Measurements from ENCODE around the gene DXO. TPM values are rescaled to one million over a fixed set of nuclear protein-coding genes. Genes with fewer than 3 reads are reported as not detected.
"Not testable (repeated sequence)": the region's sequence is repeated elsewhere in the genome, so short reads cannot be mapped to it uniquely, and the experiment has no call there.

Gene DXO
- total and polyA plus RNA-seq, 2 experiments from 2014 or later, result 37.6 to 44.9 TPM

DNA sequence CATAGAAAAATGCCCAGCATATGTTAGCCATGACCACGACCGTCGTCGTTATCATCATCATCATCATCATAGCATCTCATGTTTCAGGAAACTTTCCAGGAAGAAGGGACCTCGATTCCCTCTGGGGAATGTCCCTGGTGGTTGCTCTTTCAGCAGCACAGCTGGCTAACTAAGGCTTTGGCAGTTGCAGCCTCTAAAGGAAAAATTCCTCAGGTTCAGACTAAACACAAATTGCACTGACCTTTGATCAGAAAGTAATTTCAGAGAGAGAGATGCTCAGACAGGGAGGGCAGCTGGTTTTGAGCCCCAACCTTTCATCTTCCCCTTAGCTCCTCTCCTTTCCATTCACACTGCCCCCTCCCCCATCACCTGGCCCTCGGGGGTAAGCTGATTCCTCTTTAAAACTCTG is 31.7 kb downstream of the DXO start:
- Histone ChIP-seq H3K27me3 (no peaks in the 10 kb centered on the region), H3K36me3 (no peaks in the 10 kb centered on the region), H3K4me1 (ENCODE audit: low read depth) (no peaks in the 10 kb centered on the region), H3K9me3 (ENCODE audit: low read depth) (no peaks in the 10 kb centered on the region), H3K4me3 (no peak overlapping the region), H3K27ac (no peak overlapping the region)
- TF ChIP-seq, protein P1, sequence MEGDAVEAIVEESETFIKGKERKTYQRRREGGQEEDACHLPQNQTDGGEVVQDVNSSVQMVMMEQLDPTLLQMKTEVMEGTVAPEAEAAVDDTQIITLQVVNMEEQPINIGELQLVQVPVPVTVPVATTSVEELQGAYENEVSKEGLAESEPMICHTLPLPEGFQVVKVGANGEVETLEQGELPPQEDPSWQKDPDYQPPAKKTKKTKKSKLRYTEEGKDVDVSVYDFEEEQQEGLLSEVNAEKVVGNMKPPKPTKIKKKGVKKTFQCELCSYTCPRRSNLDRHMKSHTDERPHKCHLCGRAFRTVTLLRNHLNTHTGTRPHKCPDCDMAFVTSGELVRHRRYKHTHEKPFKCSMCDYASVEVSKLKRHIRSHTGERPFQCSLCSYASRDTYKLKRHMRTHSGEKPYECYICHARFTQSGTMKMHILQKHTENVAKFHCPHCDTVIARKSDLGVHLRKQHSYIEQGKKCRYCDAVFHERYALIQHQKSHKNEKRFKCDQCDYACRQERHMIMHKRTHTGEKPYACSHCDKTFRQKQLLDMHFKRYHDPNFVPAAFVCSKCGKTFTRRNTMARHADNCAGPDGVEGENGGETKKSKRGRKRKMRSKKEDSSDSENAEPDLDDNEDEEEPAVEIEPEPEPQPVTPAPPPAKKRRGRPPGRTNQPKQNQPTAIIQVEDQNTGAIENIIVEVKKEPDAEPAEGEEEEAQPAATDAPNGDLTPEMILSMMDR (IDR thresholded peaks at IDR 0.05; ENCODE audit: low read depth, low read length), result no peak
- DNase-seq (ENCODE audit: low read depth in 1 of 2, low spot score in 1 of 2), result no peak

DNA sequence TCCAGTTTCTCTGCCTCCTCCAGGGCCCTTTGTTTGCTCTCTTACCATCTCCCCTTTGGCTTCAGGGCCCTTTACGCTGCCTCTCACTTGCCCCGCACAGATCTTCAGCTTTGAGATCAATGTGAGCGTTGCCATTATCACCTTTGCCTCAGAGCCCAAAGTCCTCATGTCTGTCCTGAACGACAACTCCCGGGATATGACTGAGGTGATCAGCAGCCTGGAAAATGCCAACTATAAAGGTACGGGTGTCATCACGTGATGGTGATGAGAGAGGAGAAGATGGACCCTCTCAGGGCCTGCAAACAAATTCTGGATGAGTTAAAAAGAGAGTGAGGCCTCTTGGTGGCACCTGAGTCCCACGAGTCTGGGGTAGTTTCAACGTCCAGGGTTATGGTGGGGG is 36.1 kb downstream of the DXO start:
- Histone ChIP-seq H3K4me3 (no peak overlapping the region), H3K27ac (no peak overlapping the region), H3K36me3 (no peaks in the 10 kb centered on the region), H3K4me1 (ENCODE audit: low read depth) (no peaks in the 10 kb centered on the region), H3K27me3 (no peaks in the 10 kb centered on the region), H3K9me3 (ENCODE audit: low read depth) (no peaks in the 10 kb centered on the region)
- no peak for DNase-seq (ENCODE audit: low read depth in 1 of 2, low spot score in 1 of 2)
- TF ChIP-seq, protein P1 (IDR thresholded peaks at IDR 0.05; ENCODE audit: low read depth, low read length), result no peak

DNA sequence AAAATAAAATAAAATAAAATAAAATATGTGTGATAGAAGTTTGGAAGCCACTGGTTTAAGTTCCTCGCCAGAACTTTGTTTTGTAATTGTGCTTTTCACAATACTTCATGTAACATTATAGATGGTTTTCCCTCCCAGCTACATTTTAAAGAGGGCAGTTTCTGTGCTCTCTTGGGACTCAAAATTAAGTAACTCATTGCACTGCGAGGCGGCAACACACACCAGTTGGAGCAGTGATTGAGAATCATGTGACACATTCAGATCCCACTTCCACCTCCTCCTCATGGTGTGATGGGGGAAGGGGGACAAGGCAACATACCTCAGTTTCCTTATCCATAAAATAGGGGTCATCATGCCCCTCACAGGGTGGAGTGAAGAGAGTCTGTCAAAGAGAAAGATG is 36.9 kb downstream of the DXO start:
- Histone ChIP-seq H3K27me3 (no peaks in the 10 kb centered on the region), H3K4me1 (ENCODE audit: low read depth) (no peaks in the 10 kb centered on the region), H3K27ac (no peak overlapping the region), H3K9me3 (ENCODE audit: low read depth) (no peaks in the 10 kb centered on the region), H3K4me3 (no peak overlapping the region), H3K36me3 (no peaks in the 10 kb centered on the region)
- TF ChIP-seq, protein P1 (IDR thresholded peaks at IDR 0.05; ENCODE audit: low read depth, low read length), result no peak
- DNase-seq (ENCODE audit: low read depth in 1 of 2, low spot score in 1 of 2), result no peak

DNA sequence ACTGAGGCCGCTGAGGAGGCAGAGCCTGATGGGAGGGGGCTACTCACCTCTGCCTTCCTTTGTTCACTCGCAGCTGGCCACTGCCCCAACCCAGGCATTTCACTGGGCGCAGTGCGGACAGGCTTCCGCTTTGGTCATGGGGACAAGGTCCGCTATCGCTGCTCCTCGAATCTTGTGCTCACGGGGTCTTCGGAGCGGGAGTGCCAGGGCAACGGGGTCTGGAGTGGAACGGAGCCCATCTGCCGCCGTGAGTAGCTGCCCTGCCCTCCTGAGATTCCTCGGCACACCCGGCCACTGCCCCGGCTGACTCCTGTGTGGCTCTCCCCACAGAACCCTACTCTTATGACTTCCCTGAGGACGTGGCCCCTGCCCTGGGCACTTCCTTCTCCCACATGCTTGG is 38.4 kb downstream of the DXO start:
- H3K4me3 ChIP-seq, result no peak overlapping the region
- H3K9me3 ChIP-seq (ENCODE audit: low read depth), result no peaks in the 10 kb centered on the region
- TF ChIP-seq, protein P1 (IDR thresholded peaks at IDR 0.05; ENCODE audit: low read depth, low read length), result no peak
- DNase-seq (ENCODE audit: low read depth in 1 of 2, low spot score in 1 of 2), result no peak
- H3K36me3 ChIP-seq, result no peaks in the 10 kb centered on the region
- H3K27ac ChIP-seq, result no peak overlapping the region
- H3K27me3 ChIP-seq, result no peaks in the 10 kb centered on the region
- H3K4me1 ChIP-seq (ENCODE audit: low read depth), result no peaks in the 10 kb centered on the region

DNA sequence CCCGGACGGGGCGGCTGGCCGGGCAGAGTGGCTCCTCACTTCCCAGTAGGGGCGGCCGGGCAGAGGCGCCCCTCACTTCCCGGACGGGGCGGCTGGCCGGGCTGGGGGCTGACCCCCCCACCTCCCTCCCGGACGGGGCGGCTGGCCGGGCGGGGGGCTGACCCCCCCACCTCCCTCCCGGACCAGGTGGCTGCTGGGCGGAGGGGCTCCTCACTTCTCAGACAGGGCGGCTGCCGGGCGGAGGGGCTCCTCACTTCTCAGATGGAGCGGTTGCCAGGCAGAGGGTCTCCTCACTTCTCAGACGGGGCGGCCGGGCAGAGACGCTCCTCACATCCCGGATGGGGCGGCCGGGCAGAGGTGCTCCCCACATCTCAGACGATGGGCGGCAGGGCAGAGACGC is 39.8 kb downstream of the DXO start:
- not testable (repeated sequence) for H3K4me3 ChIP-seq; DNase-seq (ENCODE audit: low read depth in 1 of 2, low spot score in 1 of 2)

DNA sequence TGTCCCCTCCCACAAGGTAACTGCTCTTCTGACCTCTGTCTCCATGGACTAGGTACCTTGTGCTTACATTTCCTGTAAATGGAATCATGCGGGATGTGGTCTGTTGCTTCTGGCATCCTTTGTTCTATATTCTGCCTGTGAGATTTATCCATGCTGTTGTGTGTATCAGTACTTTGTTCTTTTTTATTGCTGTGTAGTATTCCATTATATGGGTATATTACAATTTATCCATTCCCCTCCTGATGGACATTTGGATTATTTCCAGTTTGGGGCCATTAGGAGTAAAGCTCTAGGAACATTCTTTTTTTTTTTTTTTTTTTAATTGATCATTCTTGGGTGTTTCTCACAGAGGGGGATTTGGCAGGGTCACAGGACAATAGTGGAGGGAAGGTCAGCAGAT is 41.0 kb downstream of the DXO start:
- no peaks in the 10 kb centered on the region for H3K27me3 ChIP-seq
- no peak for DNase-seq (ENCODE audit: low read depth in 1 of 2, low spot score in 1 of 2)
- no peak overlapping the region for H3K4me3 ChIP-seq
- TF ChIP-seq, protein P1 (IDR thresholded peaks at IDR 0.05; ENCODE audit: low read depth, low read length), result no peak
- H3K36me3 ChIP-seq, result no peaks in the 10 kb centered on the region
- H3K9me3 ChIP-seq (ENCODE audit: low read depth), result no peaks in the 10 kb centered on the region
- no peak overlapping the region for H3K27ac ChIP-seq
- H3K4me1 ChIP-seq (ENCODE audit: low read depth), result no peaks in the 10 kb centered on the region

More for the DNA sequence above, 39.8 kb downstream of the DXO start:
- H3K36me3 ChIP-seq; H3K27me3 ChIP-seq; H3K4me1 ChIP-seq (ENCODE audit: low read depth); H3K27ac ChIP-seq; H3K9me3 ChIP-seq (ENCODE audit: low read depth): not testable (repeated sequence)
